ENCODE results near the gene MARCKSL1. TPM values are rescaled to one million over a fixed set of nuclear protein-coding genes. Genes with fewer than 3 reads are reported as not detected.

MARCKSL1 gene
- total RNA-seq, 1 experiment from 2014 or later = 457 TPM

DNA sequence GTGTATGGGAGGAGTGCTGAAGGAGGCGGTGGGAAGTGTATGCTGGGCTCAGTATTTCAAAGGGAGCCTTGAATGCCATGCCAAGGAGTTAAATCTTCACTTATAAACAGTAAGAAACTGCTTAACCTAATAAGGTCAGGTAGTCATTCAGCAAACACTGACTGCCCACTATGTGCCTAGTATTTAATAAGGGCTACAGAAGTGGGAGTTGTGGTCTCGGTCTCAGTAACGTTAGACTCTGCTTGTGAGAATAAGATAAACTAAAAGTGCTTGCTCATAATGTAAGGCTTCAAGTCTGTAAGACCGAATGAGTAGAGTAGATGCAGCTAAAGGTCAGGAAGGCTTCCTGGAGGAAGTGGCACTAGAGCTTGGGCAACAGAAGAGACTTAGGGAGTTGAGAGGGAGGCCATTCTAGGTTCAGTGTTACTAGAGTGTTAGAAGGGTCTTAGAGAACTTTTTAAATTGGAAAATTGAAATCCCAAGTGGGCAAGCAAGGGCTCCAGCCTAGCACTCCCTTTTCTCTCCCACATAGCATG lies 6.0 kb downstream of the MARCKSL1 start:
- H3K14ac ChIP-seq (ENCODE audit: insufficient read depth, low read length) = no peak overlapping the region
- H3K27ac ChIP-seq (ENCODE audit: insufficient read length, low read depth, low read length) = no peak overlapping the region
- H3K9ac ChIP-seq (ENCODE audit: extremely low read depth, insufficient read length, low read length) = no peak overlapping the region
- H3K4ac ChIP-seq (ENCODE audit: low read depth, low read length) = no peak overlapping the region
- H3K18ac ChIP-seq (ENCODE audit: insufficient read length, low read depth, low read length) = no peak overlapping the region
- H2BK20ac ChIP-seq (ENCODE audit: low read depth, low read length, poor library complexity, severe bottlenecking) = no peak overlapping the region
- no peak overlapping the region for H3K4me2 ChIP-seq (ENCODE audit: insufficient read depth, insufficient read length, low read length)
- no peak overlapping the region for H3K56ac ChIP-seq (ENCODE audit: insufficient read length, low read depth, low read length)
- H4K91ac ChIP-seq (ENCODE audit: insufficient read length, low read depth, low read length) = no peak overlapping the region
- no peak overlapping the region for H2BK12ac ChIP-seq (ENCODE audit: insufficient read length, low read depth, low read length)
- no peaks in the 10 kb centered on the region for H4K20me1 ChIP-seq (ENCODE audit: control insufficient read depth, insufficient read depth, insufficient read length)
- peaks cover 24 to 34% of the 10 kb centered on the region in 2 experiments for H3K4me1 Mint-ChIP-seq
- no peak overlapping the region for H2BK5ac ChIP-seq (ENCODE audit: insufficient read length, low read length)
- no peaks in the 10 kb centered on the region for H3K9me3 ChIP-seq (ENCODE audit: control insufficient read depth, low read depth, low read length)
- H3K4me3 Mint-ChIP-seq = no peak overlapping the region
- no CpG with 5 or more reads among the region's 4 CpGs for WGBS (ENCODE audit: extremely low coverage, insufficient read length, low lambda C conversion rate)
- no peak overlapping the region for H3T11ph ChIP-seq (ENCODE audit: low read length)
- H3K23me2 ChIP-seq (ENCODE audit: insufficient read length, low read depth, low read length, poor library complexity, severe bottlenecking) = peaks cover 7% of the 10 kb centered on the region
- no peak for TF ChIP-seq CTCF (conservative IDR thresholded peaks at IDR 0.05)
- H2AK5ac ChIP-seq (ENCODE audit: insufficient read length, low read length) = no peak overlapping the region
- H3K9me3 Mint-ChIP-seq = no peaks in the 10 kb centered on the region; a peak in 1 of 5 replicates
- peaks cover 3% of the 10 kb centered on the region; the same call in 1 of the 2 replicates for H3K4me1 ChIP-seq (ENCODE audit: insufficient read depth, low read length)
- no peaks in the 10 kb centered on the region for H3K27me3 ChIP-seq (ENCODE audit: insufficient read depth, low read length)
- no peak overlapping the region for H2AFZ ChIP-seq (ENCODE audit: low read length)
- no peak overlapping the region for H3K23ac ChIP-seq (ENCODE audit: insufficient read length, low read depth, low read length)
- no peak overlapping the region for H4K8ac ChIP-seq (replicated peaks; ENCODE audit: insufficient read length, low read depth, low read length)
- H3K27me3 Mint-ChIP-seq (ENCODE audit: low read depth) = peaks cover 5% of the 10 kb centered on the region; the same call in 1 of the 2 replicates
- peaks cover 5% of the 10 kb centered on the region; the same call in 1 of the 2 replicates for H3K79me2 ChIP-seq (ENCODE audit: insufficient read depth, low read length)
- no peak overlapping the region for H2BK120ac ChIP-seq (ENCODE audit: low read depth, low read length, poor library complexity, severe bottlenecking)
- no peak for DNase-seq
- no peak overlapping the region for H2BK15ac ChIP-seq (ENCODE audit: low read depth, low read length)
- peaks cover 44 to 94% (median 83%) of the 10 kb centered on the region in 3 experiments for H3K36me3 Mint-ChIP-seq (ENCODE audit: insufficient read depth in 1 of 3, low read depth in 3 of 3)
- no peak overlapping the region for H4K5ac ChIP-seq (ENCODE audit: insufficient read length, low read depth, low read length)
- no peaks in the 10 kb centered on the region for H3K79me1 ChIP-seq (ENCODE audit: insufficient read depth, low read depth, low read length, poor library complexity, severe bottlenecking)
- no peak overlapping the region for H3K27ac Mint-ChIP-seq

Measured in H9 (cell line).